Immature natural killer cell (primary cell): ENCODE data around the gene ZHX3. TPM values are rescaled to one million over a fixed set of nuclear protein-coding genes. Genes with fewer than 3 reads are reported as not detected.

Source experiments
- DNase-seq, 3 donors: peaks; one replicate each; pipeline ENCODE4 v3.0.0; 2022; ENCODE audit warnings: mixed read lengths in 1 of 3
- H3K27ac Mint-ChIP-seq, 6 donors: one replicate each; pipeline ENCODE4 v1.8.0; 2020; ENCODE audit warnings: mixed read lengths in 6 of 6, mild to moderate bottlenecking in 5 of 6, inconsistent platforms in 4 of 6, moderate library complexity in 3 of 6
- H3K27me3 Mint-ChIP-seq, 3 donors: one replicate each; pipeline ENCODE4 v1.8.0; 2020 to 2021; ENCODE audit warnings: low read depth in 3 of 3, mild to moderate bottlenecking in 3 of 3, mixed read lengths in 3 of 3, moderate library complexity in 3 of 3, inconsistent platforms in 1 of 3
- H3K36me3 Mint-ChIP-seq, 3 donors: one replicate each; pipeline ENCODE4 v1.8.0; 2020; ENCODE audit warnings: mixed read lengths in 3 of 3, inconsistent platforms in 2 of 3, mild to moderate bottlenecking in 2 of 3
- H3K4me1 Mint-ChIP-seq, 2 donors: one replicate each; pipeline ENCODE4 v1.8.0; 2020; ENCODE audit warnings: inconsistent platforms in 2 of 2, mild to moderate bottlenecking in 2 of 2, mixed read lengths in 2 of 2, moderate library complexity in 1 of 2
- H3K4me3 Mint-ChIP-seq, 5 donors: one replicate each; pipeline ENCODE4 v1.8.0; 2020; ENCODE audit warnings: mild to moderate bottlenecking in 5 of 5, mixed read lengths in 5 of 5, inconsistent platforms in 3 of 5, moderate library complexity in 3 of 5
- H3K9me3 Mint-ChIP-seq, 6 donors: one replicate each; pipeline ENCODE4 v1.8.0; 2020; ENCODE audit warnings: mild to moderate bottlenecking in 6 of 6, mixed read lengths in 6 of 6, inconsistent platforms in 4 of 6, moderate library complexity in 3 of 6
- polyA plus RNA-seq, 3 donors: library from polyadenylated mRNA; unstranded; fragments of 300-500 nt; fragmentation: Illumina TruSeq; gene quantifications; one replicate each; pipeline ENCODE4 v1.2.3, GENCODE V29; 2021

Gene ZHX3
- polyA plus RNA-seq, 3 donors from 2014 or later: 2.1 to 3.9 (median 3.3) TPM

DNA sequence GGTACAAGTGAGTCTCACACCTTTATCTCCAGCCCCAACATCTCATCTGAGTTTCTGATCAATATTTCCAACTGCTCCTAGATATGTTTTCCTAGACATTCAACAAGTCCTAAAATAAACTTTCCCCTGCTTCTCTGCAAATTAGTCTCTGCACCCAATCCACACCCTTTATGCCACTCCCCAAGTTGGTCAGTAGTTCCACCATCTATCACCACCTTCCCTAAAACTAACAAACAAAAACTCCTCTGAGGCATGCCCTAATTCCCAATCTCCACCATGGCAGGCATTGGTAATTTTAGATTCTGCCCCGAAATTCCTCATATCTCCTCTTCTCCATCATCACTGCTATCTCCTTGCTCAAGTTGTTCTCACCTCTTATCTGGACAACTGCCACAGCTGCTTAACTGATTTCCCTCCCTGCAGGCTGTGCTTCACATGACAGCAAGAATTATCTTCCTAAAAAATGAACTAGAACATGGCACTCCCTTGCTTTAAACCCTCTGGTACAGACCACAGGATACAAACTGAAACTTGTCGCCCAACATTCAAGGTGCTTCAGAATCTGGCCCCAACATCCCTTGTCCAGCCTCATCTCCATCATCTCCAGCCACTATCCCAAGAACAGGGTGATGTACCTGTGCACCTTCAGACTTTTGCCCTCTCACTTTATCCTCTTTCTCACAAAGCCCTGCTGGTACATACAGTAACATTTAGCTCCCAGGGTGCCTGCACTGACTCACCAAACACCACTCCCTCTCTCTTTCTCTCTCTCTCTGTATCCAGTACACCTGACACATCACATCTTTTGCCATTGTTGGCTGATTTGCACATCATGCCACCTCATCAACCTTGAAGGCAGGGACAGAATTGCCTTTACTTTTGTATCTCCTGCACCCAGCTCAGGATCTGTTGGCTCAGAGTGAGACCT, 55.5 kb downstream of the ZHX3 start:
- no peak overlapping the region for H3K4me3 Mint-ChIP-seq
- peaks cover 0 to 3% (median under 1%) of the 10 kb centered on the region in 3 donors for H3K36me3 Mint-ChIP-seq
- H3K4me1 Mint-ChIP-seq: no peaks in the 10 kb centered on the region
- no peak for DNase-seq
- H3K27ac Mint-ChIP-seq: no peak overlapping the region
- H3K9me3 Mint-ChIP-seq: no peaks in the 10 kb centered on the region
- peaks cover 0 to 3% (median 0%) of the 10 kb centered on the region in 3 donors for H3K27me3 Mint-ChIP-seq

- Mint-ChIP-seq H3K4me3 (no peak overlapping the region), H3K4me1 (no peaks in the 10 kb centered on the region), H3K36me3 (peaks cover 0 to 3% (median 0%) of the 10 kb centered on the region in 3 donors), H3K27ac (no peak overlapping the region), H3K27me3 (peaks cover 0 to 3% (median 0%) of the 10 kb centered on the region in 3 donors), H3K9me3 (no peaks in the 10 kb centered on the region)
- no peak for DNase-seq
These were observed 56.3 kb downstream of the ZHX3 start for GRCh38 chr20:41261260-41261659.

DNA sequence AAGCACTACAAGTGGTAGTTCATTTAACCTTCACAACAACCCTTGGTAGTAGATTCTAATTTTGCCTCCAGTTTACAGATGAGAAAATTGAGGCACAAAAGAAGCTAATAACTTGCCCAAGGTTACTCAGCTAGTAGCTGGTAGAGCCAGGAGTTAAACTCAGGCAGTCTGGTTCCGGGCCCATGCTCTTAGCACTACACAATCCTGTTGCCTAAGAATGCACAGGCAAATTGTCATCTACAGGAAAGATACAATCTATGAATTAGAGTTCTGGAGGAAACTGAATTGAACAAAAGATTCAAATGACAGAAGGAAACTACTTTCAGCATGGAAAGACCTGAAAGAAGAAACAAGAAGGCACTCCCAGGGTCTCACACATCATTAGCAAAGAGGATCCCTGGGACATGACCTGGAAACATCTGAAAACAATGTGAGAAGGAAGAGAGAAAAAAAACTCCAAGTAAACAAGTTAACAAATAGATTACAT, 56.8 kb downstream of the ZHX3 start:
- no peak overlapping the region for H3K4me3 Mint-ChIP-seq
- no peaks in the 10 kb centered on the region for H3K4me1 Mint-ChIP-seq
- H3K36me3 Mint-ChIP-seq: no peaks in the 10 kb centered on the region
- no peak for DNase-seq
- no peak overlapping the region for H3K27ac Mint-ChIP-seq
- H3K9me3 Mint-ChIP-seq: no peaks in the 10 kb centered on the region
- peaks cover 0 to 3% (median 0%) of the 10 kb centered on the region in 3 donors for H3K27me3 Mint-ChIP-seq

DNA sequence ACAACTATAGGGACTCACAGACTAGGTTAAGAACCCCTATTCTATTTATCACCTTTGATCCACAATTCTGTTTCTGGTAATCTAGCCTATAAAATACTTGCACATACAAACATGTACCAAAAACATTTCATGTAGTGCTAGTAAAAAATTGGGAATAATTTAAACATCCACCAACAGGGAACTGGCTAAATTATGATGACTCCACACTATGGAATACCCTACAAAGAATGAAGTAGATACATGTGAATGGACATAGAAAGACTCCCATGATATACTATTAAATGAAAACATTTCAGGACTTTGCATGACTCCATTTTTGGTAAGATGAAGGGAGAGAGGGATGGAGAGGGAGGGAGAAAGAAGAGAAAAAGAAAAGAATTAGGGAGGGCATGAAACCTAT, 58.2 kb downstream of the ZHX3 start:
- Mint-ChIP-seq H3K9me3 (no peaks in the 10 kb centered on the region), H3K4me3 (no peak overlapping the region), H3K27ac (no peak overlapping the region), H3K36me3 (no peaks in the 10 kb centered on the region), H3K4me1 (no peaks in the 10 kb centered on the region), H3K27me3 (peaks cover 0 to 5% (median 0%) of the 10 kb centered on the region in 3 donors)
- no peak for DNase-seq

DNA sequence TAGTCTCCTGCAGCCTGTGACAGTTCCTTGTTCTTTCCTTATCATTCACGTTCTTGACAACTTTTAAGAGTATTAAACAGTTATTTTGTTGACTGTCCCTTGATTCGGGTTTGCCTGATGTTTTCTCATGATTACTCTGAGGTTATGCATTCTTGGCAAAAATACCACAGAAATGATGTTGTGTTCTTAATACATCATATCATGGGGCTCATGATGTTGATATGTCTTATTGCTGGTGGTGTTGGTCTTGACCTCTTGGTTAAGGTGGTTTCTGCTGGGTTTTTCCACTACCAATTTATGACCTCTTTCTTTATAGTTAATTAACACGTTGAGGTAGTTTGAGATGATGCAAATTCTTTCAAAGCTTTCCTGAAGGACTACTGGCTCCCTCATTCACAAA, 59.1 kb downstream of the ZHX3 start:
- H3K36me3 Mint-ChIP-seq: no peaks in the 10 kb centered on the region
- no peaks in the 10 kb centered on the region for H3K4me1 Mint-ChIP-seq
- DNase-seq: no peak
- peaks cover 0 to 5% (median 0%) of the 10 kb centered on the region in 3 donors for H3K27me3 Mint-ChIP-seq
- H3K27ac Mint-ChIP-seq: no peak overlapping the region
- H3K9me3 Mint-ChIP-seq: no peaks in the 10 kb centered on the region
- no peak overlapping the region for H3K4me3 Mint-ChIP-seq

GRCh38 chr20:41256516-41256915, 61.0 kb downstream of the ZHX3 start:
- Mint-ChIP-seq H3K27me3 (peaks cover 0 to 5% (median 0%) of the 10 kb centered on the region in 3 donors), H3K4me1 (no peaks in the 10 kb centered on the region), H3K36me3 (no peaks in the 10 kb centered on the region)

DNA sequence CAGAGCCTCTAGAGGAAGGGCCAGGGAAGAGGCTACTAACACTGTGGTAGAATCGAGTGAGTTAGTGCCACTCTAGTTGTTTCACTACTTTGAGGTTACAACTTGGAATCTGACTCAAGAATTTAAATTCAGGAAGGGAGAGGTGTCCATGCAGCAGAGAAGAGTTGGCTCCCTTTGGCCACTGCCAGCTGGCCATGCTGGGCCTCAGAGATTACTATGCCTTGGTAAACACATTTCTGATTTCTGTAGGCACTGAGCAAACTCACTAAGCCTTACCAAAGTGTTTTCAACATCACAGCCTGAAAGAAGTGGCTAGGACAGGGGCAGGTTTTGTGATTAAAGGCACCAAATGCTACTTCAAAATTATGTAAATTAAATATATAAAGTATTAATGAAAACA, 61.9 kb downstream of the ZHX3 start:
- H3K4me1 Mint-ChIP-seq: no peaks in the 10 kb centered on the region
- H3K9me3 Mint-ChIP-seq: no peaks in the 10 kb centered on the region
- no peak for DNase-seq
- no peak overlapping the region for H3K27ac Mint-ChIP-seq
- H3K36me3 Mint-ChIP-seq: no peaks in the 10 kb centered on the region
- H3K27me3 Mint-ChIP-seq: peaks cover 0 to 5% (median 0%) of the 10 kb centered on the region in 3 donors
- no peak overlapping the region for H3K4me3 Mint-ChIP-seq

More at GRCh38 chr20:41256516-41256915, 61.0 kb downstream of the ZHX3 start:
- no peak for DNase-seq
- Mint-ChIP-seq H3K27ac (no peak overlapping the region), H3K9me3 (no peaks in the 10 kb centered on the region), H3K4me3 (no peak overlapping the region)

- no peaks in the 10 kb centered on the region for H3K27me3 Mint-ChIP-seq
- H3K4me3 Mint-ChIP-seq: no peak overlapping the region
- no peak overlapping the region for H3K27ac Mint-ChIP-seq
- no peaks in the 10 kb centered on the region for H3K4me1 Mint-ChIP-seq
- peaks cover 0 to 10% (median 0%) of the 10 kb centered on the region in 3 donors for H3K36me3 Mint-ChIP-seq
- H3K9me3 Mint-ChIP-seq: no peaks in the 10 kb centered on the region
- DNase-seq: no peak
These were observed 67.9 kb downstream of the ZHX3 start for GRCh38 chr20:41249411-41250281.

DNA sequence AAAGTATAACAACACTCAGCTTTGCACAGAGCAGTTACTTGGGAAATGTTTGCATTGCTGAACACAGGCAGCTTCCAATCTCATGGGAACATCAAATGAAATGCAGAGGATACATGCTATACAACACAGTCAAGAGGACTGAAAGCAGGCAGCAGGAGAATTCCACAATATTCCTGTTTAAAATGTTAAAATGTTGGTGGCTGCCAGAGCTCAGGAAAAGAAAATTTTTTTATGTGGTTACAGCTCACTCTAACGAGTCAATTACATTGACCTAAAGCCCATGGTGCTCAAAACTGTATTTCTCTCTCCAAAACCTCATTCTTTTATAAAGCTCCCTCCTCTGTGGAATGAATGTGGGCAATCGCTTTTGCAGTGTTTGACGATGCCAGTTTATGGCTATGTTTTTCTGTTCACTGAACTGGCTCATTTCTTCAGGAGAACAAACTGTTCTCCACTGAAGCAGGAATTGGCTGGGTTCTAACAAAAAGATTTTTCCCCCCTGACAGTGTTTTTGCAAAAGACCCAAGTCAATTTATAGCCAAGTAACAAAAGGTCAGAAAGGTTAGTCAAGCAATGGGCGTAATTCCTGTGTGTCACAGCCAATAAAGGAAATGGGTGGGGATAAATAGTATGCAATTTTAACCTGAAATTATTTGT, 69.0 kb downstream of the ZHX3 start:
- H3K27me3 Mint-ChIP-seq: peaks cover 0 to 2% (median 1%) of the 10 kb centered on the region in 3 donors
- H3K27ac Mint-ChIP-seq: no peak overlapping the region
- H3K36me3 Mint-ChIP-seq: peaks cover 0 to 10% (median 0%) of the 10 kb centered on the region in 3 donors
- no peaks in the 10 kb centered on the region for H3K9me3 Mint-ChIP-seq
- no peaks in the 10 kb centered on the region for H3K4me1 Mint-ChIP-seq
- H3K4me3 Mint-ChIP-seq: no peak overlapping the region
- no peak for DNase-seq

DNA sequence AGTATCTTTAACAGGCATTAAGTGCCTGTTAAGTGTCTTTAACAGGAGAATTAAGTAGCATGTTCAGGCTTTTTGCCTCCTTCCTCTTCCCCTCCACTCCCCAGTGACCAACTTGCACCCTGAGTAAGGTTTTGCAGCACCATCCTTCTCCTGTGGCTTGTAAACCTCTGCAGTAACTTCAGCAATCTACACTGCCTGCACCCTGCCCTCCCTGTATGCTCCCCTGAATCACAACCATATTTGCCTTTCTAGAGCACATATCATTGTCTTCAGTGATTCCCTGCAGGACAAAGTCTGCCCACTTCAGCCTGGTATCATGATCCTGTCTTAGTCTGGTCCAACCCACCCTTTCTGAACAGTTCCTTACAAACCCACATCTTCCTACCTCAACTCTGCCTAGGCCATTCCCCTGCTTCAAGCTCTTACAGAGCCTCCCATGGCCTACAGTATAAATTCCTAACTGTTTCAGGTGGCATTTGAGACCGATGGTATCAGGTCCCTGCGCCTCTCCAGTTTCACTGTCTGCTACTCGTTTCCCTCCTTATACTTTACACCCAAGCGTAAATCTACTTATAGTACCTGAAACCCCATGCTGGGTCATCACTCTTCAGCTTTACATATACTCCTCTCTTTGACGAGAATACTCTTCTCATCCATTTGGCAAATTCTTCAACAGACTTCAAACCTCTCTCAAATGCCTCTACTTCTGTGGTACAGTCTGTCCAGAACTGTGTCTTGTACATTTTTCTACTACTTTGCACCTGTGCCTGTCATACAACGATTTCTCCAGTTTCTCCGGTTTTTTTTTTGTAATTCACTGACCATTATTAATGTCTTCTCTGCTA, 69.8 kb downstream of the ZHX3 start:
- peaks cover 0 to 2% (median 1%) of the 10 kb centered on the region in 3 donors for H3K27me3 Mint-ChIP-seq
- no peak overlapping the region for H3K4me3 Mint-ChIP-seq
- H3K36me3 Mint-ChIP-seq: peaks cover 0 to 10% (median 0%) of the 10 kb centered on the region in 3 donors
- H3K27ac Mint-ChIP-seq: no peak overlapping the region
- no peak for DNase-seq
- no peaks in the 10 kb centered on the region for H3K9me3 Mint-ChIP-seq
- H3K4me1 Mint-ChIP-seq: peaks cover 2 to 4% of the 10 kb centered on the region in 2 donors

GRCh38 chr20:41245086-41245707, 72.3 kb downstream of the ZHX3 start:
- peaks cover 0 to 10% (median 0%) of the 10 kb centered on the region in 3 donors for H3K36me3 Mint-ChIP-seq
- H3K4me3 Mint-ChIP-seq: no peak overlapping the region
- DNase-seq: no peak
- H3K27me3 Mint-ChIP-seq: peaks cover 0 to 2% (median 1%) of the 10 kb centered on the region in 3 donors
- H3K9me3 Mint-ChIP-seq: no peaks in the 10 kb centered on the region
- H3K4me1 Mint-ChIP-seq: peaks cover 6 to 13% of the 10 kb centered on the region in 2 donors
- H3K27ac Mint-ChIP-seq: no peak overlapping the region

GRCh38 chr20:41242807-41243206, 74.7 kb downstream of the ZHX3 start:
- H3K4me1 Mint-ChIP-seq: peaks cover 6 to 13% of the 10 kb centered on the region in 2 donors

More at GRCh38 chr20:41242807-41243206, 74.7 kb downstream of the ZHX3 start:
- Mint-ChIP-seq H3K36me3 (peaks cover 0 to 4% (median 0%) of the 10 kb centered on the region in 3 donors), H3K27me3 (peaks cover 0 to 2% (median 1%) of the 10 kb centered on the region in 3 donors), H3K4me3 (no peak overlapping the region), H3K27ac (no peak overlapping the region), H3K9me3 (no peaks in the 10 kb centered on the region)
- DNase-seq: no peak
